Stimulated activated naive CD8-positive, alpha-beta T cell treated with anti-CD3 and anti-CD28 coated beads, Interleukin-15, amount 100 ng/mL, for 72 hours (primary cell): Measurements from ENCODE around the gene RBM26.
"Not testable (repeated sequence)": the region's sequence is repeated elsewhere in the genome, so short reads cannot be mapped to it uniquely, and the experiment has no call there.

ENCODE experiments used
- ATAC-seq: fragments of 150-1000 bp; cut with Tn5 transposase; 2 replicates; pipeline ENCODE4 v1.10.0; 2021; ENCODE audit warnings: mild to moderate bottlenecking, moderate library complexity
- DNase-seq, 2 donors: peaks; one replicate each; pipeline ENCODE4 v3.0.0; 2021 to 2022
- H3K27ac Mint-ChIP-seq, 2 donors: one replicate each; pipeline ENCODE4 v1.8.0; 2022; ENCODE audit warnings: mild to moderate bottlenecking in 2 of 2, mixed read lengths in 2 of 2, moderate library complexity in 2 of 2
- H3K27me3 Mint-ChIP-seq: one replicate; pipeline ENCODE4 v1.8.0; 2022; ENCODE audit warnings: mixed read lengths
- H3K4me1 Mint-ChIP-seq: one replicate; pipeline ENCODE4 v1.8.0; 2022; ENCODE audit warnings: mild to moderate bottlenecking, mixed read lengths
- H3K4me3 Mint-ChIP-seq, 2 donors: one replicate each; pipeline ENCODE4 v1.8.0; 2022; ENCODE audit warnings: mild to moderate bottlenecking in 2 of 2, mixed read lengths in 2 of 2, moderate library complexity in 1 of 2
- H3K9me3 Mint-ChIP-seq, 2 donors: one replicate each; pipeline ENCODE4 v1.8.0; 2022; ENCODE audit warnings: mixed read lengths in 2 of 2

The RBM26 gene

GRCh38 chr13:79295906-79296706 lies 109.9 kb downstream of the RBM26 start:
- Mint-ChIP-seq H3K4me3 (no peak overlapping the region), H3K27ac (no peak overlapping the region), H3K9me3 (no peaks in the 10 kb centered on the region), H3K27me3 (peaks cover 16% of the 10 kb centered on the region), H3K4me1 (no peaks in the 10 kb centered on the region)
- ATAC-seq (no peak), DNase-seq (no peak)

DNA sequence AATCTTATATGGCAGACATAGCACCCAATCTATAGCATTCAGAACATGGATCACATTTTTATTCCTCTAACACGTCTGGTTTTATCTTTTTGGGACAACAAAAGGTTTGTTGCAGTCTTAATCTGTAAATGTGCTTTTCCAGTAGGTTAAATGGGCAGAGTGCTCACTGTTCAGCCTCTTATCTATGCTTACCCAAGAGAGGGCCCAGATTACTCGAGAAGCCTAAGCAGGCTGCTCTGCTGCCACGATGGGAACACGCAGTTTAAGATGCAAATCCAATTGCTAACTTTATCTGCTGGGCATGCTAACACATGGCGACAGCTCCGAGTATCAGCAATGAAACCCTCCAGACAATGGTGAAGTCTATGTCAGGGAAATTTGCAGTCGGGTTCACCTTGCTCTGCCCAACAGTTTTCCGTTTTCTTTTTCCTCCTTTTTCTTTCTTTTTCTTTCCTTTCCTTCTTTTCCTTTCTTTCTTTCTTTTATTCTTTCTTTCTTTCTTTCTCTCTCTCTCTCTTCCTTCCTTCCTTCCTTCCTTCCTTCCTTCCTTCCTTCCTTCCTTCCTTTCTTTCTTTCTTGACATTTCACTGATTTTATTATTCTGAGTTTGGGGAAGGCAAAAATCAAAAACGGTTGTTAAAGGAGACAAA lies 115.3 kb downstream of the RBM26 start:
- Mint-ChIP-seq H3K27me3 (peaks cover 21% of the 10 kb centered on the region), H3K4me1 (no peaks in the 10 kb centered on the region), H3K9me3 (no peaks in the 10 kb centered on the region), H3K4me3 (no peak overlapping the region), H3K27ac (no peak overlapping the region)
- DNase-seq (no peak), ATAC-seq (no peak)

DNA sequence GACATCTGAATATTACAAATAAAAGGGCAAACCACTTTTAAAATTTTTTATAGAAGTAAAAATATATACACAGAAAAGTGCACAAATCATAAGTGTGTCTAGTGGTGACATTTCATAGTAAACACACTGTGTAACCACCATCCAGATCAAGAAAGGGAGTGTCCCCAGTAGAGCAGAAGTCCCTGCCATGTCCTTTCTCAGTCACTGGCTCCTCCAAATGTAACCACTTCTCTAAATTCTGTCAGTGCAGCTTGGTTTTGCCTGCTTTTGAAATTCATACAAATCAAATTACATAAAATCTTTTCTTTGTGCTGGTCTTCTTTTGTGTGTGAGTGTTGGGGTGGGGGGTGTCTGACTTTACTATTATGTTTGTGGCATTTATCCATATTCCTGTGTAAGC lies 116.5 kb downstream of the RBM26 start:
- no peak overlapping the region for H3K27ac Mint-ChIP-seq

GRCh38 chr13:79287939-79288795 lies 117.9 kb downstream of the RBM26 start:
- DNase-seq (no peak), ATAC-seq (no peak)
- Mint-ChIP-seq H3K27me3 (peaks cover 7% of the 10 kb centered on the region), H3K4me3 (no peak overlapping the region), H3K4me1 (no peaks in the 10 kb centered on the region), H3K9me3 (no peaks in the 10 kb centered on the region), H3K27ac (no peak overlapping the region)

More for the DNA sequence above, 116.5 kb downstream of the RBM26 start:
- H3K4me1 Mint-ChIP-seq, result no peaks in the 10 kb centered on the region
- no peak overlapping the region for H3K4me3 Mint-ChIP-seq
- DNase-seq, result no peak
- H3K27me3 Mint-ChIP-seq, result peaks cover 11% of the 10 kb centered on the region
- no peaks in the 10 kb centered on the region for H3K9me3 Mint-ChIP-seq
- ATAC-seq, result no peak

DNA sequence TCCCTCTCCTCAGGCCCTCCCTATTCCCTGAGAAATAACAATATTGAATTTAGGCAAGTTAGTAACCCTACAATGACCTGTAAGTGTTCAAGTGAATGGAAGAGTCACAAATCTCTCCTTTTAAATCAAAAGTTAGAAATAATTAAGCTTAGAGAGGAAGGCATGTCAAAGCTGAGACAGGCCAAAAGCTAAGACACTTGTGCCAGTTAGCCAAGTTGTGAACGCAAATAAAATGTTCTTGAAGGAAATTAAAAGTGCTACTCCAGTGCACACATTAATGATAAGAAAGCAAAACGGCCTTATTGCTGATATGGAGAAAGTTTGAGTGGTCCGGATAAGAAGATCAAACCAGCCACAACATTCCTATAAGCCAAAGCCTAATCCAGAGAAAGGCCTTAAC lies 120.9 kb downstream of the RBM26 start:
- no peak overlapping the region for H3K27ac Mint-ChIP-seq
- no peaks in the 10 kb centered on the region for H3K27me3 Mint-ChIP-seq
- no peaks in the 10 kb centered on the region for H3K9me3 Mint-ChIP-seq
- no peak overlapping the region for H3K4me3 Mint-ChIP-seq
- DNase-seq (no peak), ATAC-seq (no peak)
- no peaks in the 10 kb centered on the region for H3K4me1 Mint-ChIP-seq

GRCh38 chr13:79283742-79284141 lies 122.3 kb downstream of the RBM26 start:
- DNase-seq (no peak), ATAC-seq (no peak)
- Mint-ChIP-seq H3K4me3 (no peak overlapping the region), H3K27ac (no peak overlapping the region), H3K27me3 (no peaks in the 10 kb centered on the region), H3K9me3 (no peaks in the 10 kb centered on the region), H3K4me1 (no peaks in the 10 kb centered on the region)

- ATAC-seq (no peak), DNase-seq (no peak)
- H3K4me3 Mint-ChIP-seq, result no peak overlapping the region
- no peaks in the 10 kb centered on the region for H3K9me3 Mint-ChIP-seq
- H3K27ac Mint-ChIP-seq, result no peak overlapping the region
- H3K27me3 Mint-ChIP-seq, result no peaks in the 10 kb centered on the region
- H3K4me1 Mint-ChIP-seq, result no peaks in the 10 kb centered on the region
Measured at GRCh38 chr13:79282976-79283375, 123.1 kb downstream of the RBM26 start.

GRCh38 chr13:79282508-79282907 lies 123.5 kb downstream of the RBM26 start:
- Mint-ChIP-seq H3K27me3 (peaks cover 4% of the 10 kb centered on the region), H3K27ac (no peak overlapping the region), H3K9me3 (no peaks in the 10 kb centered on the region), H3K4me1 (no peaks in the 10 kb centered on the region), H3K4me3 (no peak overlapping the region)
- DNase-seq (no peak), ATAC-seq (no peak)

- H3K4me3 Mint-ChIP-seq, result no peak overlapping the region
- DNase-seq (no peak), ATAC-seq (no peak)
- no peaks in the 10 kb centered on the region for H3K4me1 Mint-ChIP-seq
- H3K9me3 Mint-ChIP-seq, result no peaks in the 10 kb centered on the region
- peaks cover 7% of the 10 kb centered on the region for H3K27me3 Mint-ChIP-seq
- H3K27ac Mint-ChIP-seq, result no peak overlapping the region
Measured at GRCh38 chr13:79281339-79281747, 124.7 kb downstream of the RBM26 start.

GRCh38 chr13:79279735-79280134 lies 126.3 kb downstream of the RBM26 start:
- H3K4me1 Mint-ChIP-seq, H3K4me3 Mint-ChIP-seq, H3K27ac Mint-ChIP-seq, H3K9me3 Mint-ChIP-seq, DNase-seq, ATAC-seq: not testable (repeated sequence)
- peaks cover 18% of the 10 kb centered on the region for H3K27me3 Mint-ChIP-seq

GRCh38 chr13:79273045-79273444 lies 133.0 kb downstream of the RBM26 start:
- Mint-ChIP-seq H3K4me1 (no peaks in the 10 kb centered on the region), H3K4me3 (no peak overlapping the region), H3K27me3 (peaks cover 28% of the 10 kb centered on the region), H3K27ac (no peak overlapping the region), H3K9me3 (peaks cover 0 to 3% of the 10 kb centered on the region in 2 donors)
- DNase-seq (no peak), ATAC-seq (no peak)

DNA sequence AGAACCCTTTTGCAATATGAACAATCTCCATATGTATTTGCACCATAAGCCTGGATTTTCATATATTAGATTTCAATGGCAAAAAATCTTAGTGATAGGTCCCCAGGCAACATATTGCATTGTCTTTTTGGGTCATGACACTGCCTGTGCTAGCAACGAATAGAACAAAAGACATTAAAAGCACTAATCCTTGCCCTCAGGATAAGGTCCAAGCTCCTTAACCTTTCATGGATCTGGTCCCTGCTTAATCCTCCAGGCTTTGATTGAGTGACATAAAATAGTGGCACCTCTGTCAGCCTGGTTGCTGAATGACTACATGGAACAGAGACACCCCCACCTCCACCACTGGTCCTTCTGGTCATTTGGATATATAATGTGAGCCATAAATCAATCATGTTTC lies 134.4 kb downstream of the RBM26 start:
- H3K27ac Mint-ChIP-seq, result no peak overlapping the region

DNA sequence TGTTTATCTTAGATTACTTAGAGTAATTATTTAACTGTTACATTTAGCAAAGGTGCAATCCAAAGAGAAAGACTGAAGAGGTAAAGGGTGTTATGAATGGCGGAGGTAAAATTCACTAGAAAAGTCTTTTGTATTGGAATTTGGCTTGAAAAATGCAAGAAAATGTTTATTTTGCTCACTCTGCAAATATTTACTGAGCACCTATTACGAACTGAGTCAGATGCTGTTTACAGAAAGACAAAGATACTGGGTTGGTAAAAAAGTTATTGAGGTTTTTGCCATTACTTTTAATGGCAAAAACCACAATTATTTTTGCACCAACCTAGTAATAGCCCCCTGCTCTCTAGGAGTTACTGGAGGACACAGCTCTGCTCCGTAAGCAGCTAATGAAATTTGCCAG lies 135.2 kb downstream of the RBM26 start:
- Mint-ChIP-seq H3K27ac (no peak overlapping the region), H3K9me3 (peaks cover 0 to 7% of the 10 kb centered on the region in 2 donors), H3K4me3 (no peak overlapping the region), H3K4me1 (no peaks in the 10 kb centered on the region), H3K27me3 (peaks cover 21% of the 10 kb centered on the region)
- DNase-seq (no peak), ATAC-seq (no peak)

More for the DNA sequence above, 134.4 kb downstream of the RBM26 start:
- H3K27me3 Mint-ChIP-seq, result peaks cover 21% of the 10 kb centered on the region
- H3K4me3 Mint-ChIP-seq, result no peak overlapping the region
- no peak for DNase-seq
- no peaks in the 10 kb centered on the region for H3K4me1 Mint-ChIP-seq
- no peak for ATAC-seq
- H3K9me3 Mint-ChIP-seq, result peaks cover 0 to 7% of the 10 kb centered on the region in 2 donors
